Stimulated activated CD4-positive, alpha-beta T cell treated with anti-CD3 and anti-CD28 coated beads, Interleukin-4, amount 100 ng/mL, for 48 hours (primary cell): Measurements from ENCODE around the gene MFAP3L.

Experiments
- DNase-seq, 2 donors: peaks; one replicate each; pipeline ENCODE4 v3.0.0-alpha.2; 2020; ENCODE audit warnings: low read depth in 2 of 2

Gene MFAP3L

GRCh38 chr4:169941141-169941540 is 85.1 kb downstream of the MFAP3L start:
- no peak for DNase-seq

- DNase-seq: no peak
Measured at GRCh38 chr4:169940460-169940859, 85.7 kb downstream of the MFAP3L start.
